Astrocyte of the cerebellum (primary cell): ENCODE measurements around the gene PTF1A.

Experiments
- DNase-seq: peaks from one replicate; pipeline ENCODE4 v3.0.0-alpha.2; 2011; ENCODE audit warnings: low read depth
- H3K4me3 ChIP-seq: 2 replicates; pipeline ENCODE4 v1.5.1; 2011; ENCODE audit warnings: mild to moderate bottlenecking, low read depth, low read length, moderate library complexity
- in situ Hi-C: cut with HindIII; loops from 2 replicates; pipeline ENCODE4 v1.10.0; 2017; ENCODE audit warnings: low sequenced_read_pairs
- TF ChIP-seq, protein P1 (sequence below): IDR thresholded peaks from 2 replicates; pipeline ENCODE4 v1.5.1; 2012; ENCODE audit warnings: low read length, low read depth, moderate library complexity, mild to moderate bottlenecking; ENCODE audit errors: missing control alignments

Gene PTF1A

DNA sequence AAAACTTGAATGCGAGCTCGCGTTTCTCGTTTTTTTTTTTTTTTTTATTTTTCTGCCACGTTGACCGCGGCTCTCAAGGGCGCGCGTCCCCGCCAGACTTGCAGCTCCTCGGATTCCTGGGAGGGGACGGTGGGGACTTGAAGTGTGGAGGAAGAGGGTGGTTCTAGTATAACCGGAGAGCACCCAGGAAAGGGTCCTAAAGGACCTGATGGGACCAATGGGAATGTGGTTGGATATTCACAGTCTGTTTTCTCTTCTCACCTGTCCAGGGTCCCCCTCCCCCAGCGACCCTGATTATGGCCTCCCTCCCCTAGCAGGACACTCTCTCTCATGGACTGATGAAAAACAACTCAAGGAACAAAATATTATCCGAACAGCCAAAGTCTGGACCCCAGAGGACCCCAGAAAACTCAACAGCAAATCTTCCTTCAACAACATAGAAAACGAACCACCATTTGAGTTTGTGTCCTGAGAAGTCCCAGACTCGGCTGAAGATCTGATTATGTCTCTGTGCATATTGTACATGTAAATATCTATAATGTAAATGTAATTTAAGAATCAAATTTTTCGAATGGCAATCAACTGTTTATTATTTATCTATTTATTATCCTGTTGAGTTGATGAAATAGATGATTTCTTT is 1.4 kb downstream of the PTF1A start:
- no peak overlapping the region for H3K4me3 ChIP-seq
- TF ChIP-seq, protein P1, sequence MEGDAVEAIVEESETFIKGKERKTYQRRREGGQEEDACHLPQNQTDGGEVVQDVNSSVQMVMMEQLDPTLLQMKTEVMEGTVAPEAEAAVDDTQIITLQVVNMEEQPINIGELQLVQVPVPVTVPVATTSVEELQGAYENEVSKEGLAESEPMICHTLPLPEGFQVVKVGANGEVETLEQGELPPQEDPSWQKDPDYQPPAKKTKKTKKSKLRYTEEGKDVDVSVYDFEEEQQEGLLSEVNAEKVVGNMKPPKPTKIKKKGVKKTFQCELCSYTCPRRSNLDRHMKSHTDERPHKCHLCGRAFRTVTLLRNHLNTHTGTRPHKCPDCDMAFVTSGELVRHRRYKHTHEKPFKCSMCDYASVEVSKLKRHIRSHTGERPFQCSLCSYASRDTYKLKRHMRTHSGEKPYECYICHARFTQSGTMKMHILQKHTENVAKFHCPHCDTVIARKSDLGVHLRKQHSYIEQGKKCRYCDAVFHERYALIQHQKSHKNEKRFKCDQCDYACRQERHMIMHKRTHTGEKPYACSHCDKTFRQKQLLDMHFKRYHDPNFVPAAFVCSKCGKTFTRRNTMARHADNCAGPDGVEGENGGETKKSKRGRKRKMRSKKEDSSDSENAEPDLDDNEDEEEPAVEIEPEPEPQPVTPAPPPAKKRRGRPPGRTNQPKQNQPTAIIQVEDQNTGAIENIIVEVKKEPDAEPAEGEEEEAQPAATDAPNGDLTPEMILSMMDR = no peak
- in situ Hi-C loops = no loop called here
- no peak for DNase-seq

DNA sequence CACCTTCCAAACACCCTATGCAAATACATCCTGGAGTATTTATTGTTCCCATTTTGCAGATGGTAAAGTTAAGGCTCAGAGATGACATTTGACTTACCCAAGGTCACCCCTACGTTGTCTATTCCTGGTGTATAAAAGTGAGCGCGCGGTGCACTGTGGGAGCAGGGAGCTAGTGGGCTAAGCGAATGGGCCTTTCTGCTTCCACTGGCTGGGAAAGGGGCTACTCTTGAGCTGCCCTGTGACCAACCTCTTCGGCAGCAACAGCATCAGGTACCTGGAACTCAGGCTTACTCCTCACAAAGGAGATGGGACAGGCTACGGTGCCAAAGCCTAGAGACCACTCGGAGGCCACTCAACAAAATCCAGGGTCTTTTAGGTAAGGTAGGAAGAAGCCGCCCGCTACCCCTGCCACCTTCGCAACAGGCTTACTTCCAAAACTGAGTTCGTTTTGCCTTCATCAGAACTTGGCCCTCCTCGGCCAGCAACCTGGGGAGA is 2.4 kb downstream of the PTF1A start:
- TF ChIP-seq, protein P1 = no peak
- no peak overlapping the region for H3K4me3 ChIP-seq
- in situ Hi-C loops = no loop called here
- no peak for DNase-seq

GRCh38 chr10:23194966-23195845 is 3.1 kb downstream of the PTF1A start:
- in situ Hi-C loops = no loop called here
- no peak overlapping the region for H3K4me3 ChIP-seq
- TF ChIP-seq, protein P1 = no peak
- no peak for DNase-seq

DNA sequence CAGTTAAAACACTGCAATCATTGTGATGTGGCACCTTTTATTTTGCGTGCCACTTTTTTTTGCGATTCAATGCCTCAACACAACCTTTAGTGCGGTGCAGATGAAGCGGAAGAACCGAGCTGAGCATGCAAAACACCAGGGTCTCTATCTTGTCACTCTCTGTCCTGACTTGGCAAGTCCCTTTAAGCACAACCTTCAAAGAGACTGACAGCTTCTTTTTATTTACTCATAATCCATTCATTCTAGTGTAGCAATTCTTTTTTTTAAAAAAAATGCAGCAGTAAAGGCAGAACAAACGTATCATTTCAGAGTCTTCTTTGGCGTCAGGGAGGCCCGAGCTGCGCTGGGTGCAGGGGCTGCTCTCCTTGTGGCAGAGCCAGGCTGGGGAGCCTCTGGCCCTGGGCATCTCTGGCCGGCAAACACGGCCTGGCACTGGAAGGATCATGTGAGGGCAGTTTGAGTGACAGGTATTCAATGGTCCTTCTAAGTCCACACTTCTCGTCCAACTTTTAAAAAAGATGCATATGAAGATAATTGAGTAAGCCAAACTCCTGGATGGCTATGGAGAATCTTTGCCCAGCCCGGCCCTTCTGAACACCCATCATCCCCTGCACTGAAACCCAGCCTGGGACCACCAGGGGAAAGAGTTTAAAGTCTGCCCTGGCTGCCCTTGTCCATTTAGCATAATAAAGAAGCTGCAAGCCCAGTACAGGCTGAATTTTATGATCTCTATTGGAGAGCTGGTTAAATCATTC is 3.9 kb downstream of the PTF1A start:
- no peak overlapping the region for H3K4me3 ChIP-seq
- TF ChIP-seq, protein P1 = no peak
- in situ Hi-C loops = no loop called here
- DNase-seq = no peak

DNA sequence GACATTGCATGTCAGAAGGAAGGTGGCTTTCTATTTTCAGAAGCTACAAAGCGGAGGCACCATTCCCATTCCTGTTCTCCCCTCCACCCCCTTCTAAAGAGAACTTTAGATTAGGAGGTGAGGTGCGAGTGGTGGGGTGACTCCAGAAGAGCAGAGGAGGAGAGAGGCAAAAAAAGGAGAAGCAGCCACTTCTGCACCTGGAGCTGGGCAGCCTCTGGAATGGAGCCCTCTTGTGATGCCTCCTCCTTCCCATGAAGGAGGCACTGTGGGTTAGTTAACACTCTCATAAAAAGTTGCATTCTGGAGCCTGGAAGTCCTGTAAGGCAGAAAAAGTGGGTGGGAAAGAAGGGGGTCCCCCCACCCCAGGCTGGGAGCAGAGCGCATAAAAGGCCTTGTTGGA is 4.8 kb downstream of the PTF1A start:
- in situ Hi-C loops = no loop called here
- TF ChIP-seq, protein P1 = no peak
- no peak for DNase-seq
- H3K4me3 ChIP-seq = no peak overlapping the region

DNA sequence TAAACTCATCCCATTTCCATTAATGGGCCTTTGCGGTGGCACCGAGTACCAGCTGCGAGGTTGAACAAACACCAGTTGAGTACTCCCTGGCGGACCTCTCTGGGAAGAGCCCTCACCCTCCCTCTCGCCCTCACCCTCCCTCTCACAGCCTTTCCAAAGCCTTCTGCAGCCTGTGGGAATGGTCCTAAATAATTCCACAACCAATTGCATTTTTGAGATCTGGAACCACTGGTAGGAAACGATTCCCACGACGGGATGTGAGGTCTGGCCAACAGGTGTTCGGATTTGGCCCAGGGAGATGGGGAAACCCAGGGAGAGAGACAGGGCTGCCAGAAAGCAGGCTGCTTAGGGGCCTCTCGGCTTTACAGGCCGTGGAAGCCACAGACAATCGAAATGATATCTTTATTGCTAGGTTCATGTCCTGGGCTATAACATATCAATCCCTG is 5.3 kb downstream of the PTF1A start:
- no peak overlapping the region for H3K4me3 ChIP-seq
- no peak for DNase-seq
- TF ChIP-seq, protein P1 = no peak
- in situ Hi-C loops = no loop called here
